H1 (cell line): ENCODE measurements around the gene CEND1. TPM values are rescaled to one million over a fixed set of nuclear protein-coding genes. Genes with fewer than 3 reads are reported as not detected.
A peak's percentile ranks its signal among the peaks of the same experiment; 100 is the strongest.

ENCODE experiments used
- CHD2 ChIP-seq: IDR thresholded peaks from 2 replicates; pipeline ENCODE4 v1.6.1; 2012; ENCODE audit warnings: low read length, improper control_type of control experiment
- CTCF ChIP-seq, 3 experiments: IDR thresholded peaks; 1 replicate in 2 of 3; 2 replicates in 1 of 3; pipeline versions ENCODE4 v1.5.1 to v1.6.1; 2011; ENCODE audit warnings: low read length in 3 of 3, mild to moderate bottlenecking in 3 of 3, inconsistent platforms in 2 of 3, low read depth in 1 of 3, moderate library complexity in 1 of 3; ENCODE audit not compliant: insufficient read depth in 1 of 3; ENCODE audit errors: control extremely low read depth in 1 of 3
- EGR1 ChIP-seq: IDR thresholded peaks from 2 replicates; pipeline ENCODE4 v1.6.1; 2011; ENCODE audit warnings: low read depth, low read length, borderline replicate concordance
- JUN ChIP-seq: IDR thresholded peaks from 2 replicates; pipeline ENCODE4 v1.6.1; 2011; ENCODE audit warnings: low read depth, mild to moderate bottlenecking, improper control_type of control experiment, low read length
- JUND ChIP-seq: IDR thresholded peaks from 2 replicates; pipeline ENCODE4 v1.6.1; 2011; ENCODE audit warnings: mild to moderate bottlenecking, improper control_type of control experiment, low read length
- KDM4A ChIP-seq: IDR thresholded peaks from one replicate; pipeline ENCODE4 v1.7.1; 2012; ENCODE audit warnings: low read depth, mild to moderate bottlenecking, moderate library complexity, low read length, inconsistent platforms; ENCODE audit not compliant: severe bottlenecking
- KDM5A ChIP-seq: fragments of 200-600 bp; IDR thresholded peaks from 2 replicates; pipeline ENCODE4 v1.7.1; 2012; ENCODE audit warnings: mild to moderate bottlenecking, low read length, inconsistent platforms, mixed read lengths
- NRF1 ChIP-seq: IDR thresholded peaks from 2 replicates; pipeline ENCODE4 v1.6.1; 2011; ENCODE audit warnings: mild to moderate bottlenecking, low read depth, low read length, improper control_type of control experiment
- POU5F1 ChIP-seq: IDR thresholded peaks from 2 replicates; pipeline ENCODE4 v1.6.1; 2011; ENCODE audit warnings: low read depth, mild to moderate bottlenecking, low read length, moderate library complexity
- RXRA ChIP-seq: IDR thresholded peaks from 2 replicates; pipeline ENCODE4 v1.6.1; 2011; ENCODE audit warnings: low read depth, mild to moderate bottlenecking, low read length, moderate library complexity; ENCODE audit not compliant: insufficient read depth
- SIN3A ChIP-seq, 2 experiments: IDR thresholded peaks in 1 of 2; conservative IDR thresholded peaks in 1 of 2; 2 replicates each; pipeline ENCODE4 v1.6.1; 2011 to 2012; ENCODE audit warnings: low read length in 2 of 2, improper control_type of control experiment in 1 of 2, low read depth in 1 of 2, mild to moderate bottlenecking in 1 of 2
- SP1 ChIP-seq: IDR thresholded peaks from 2 replicates; pipeline ENCODE4 v1.6.1; 2011; ENCODE audit warnings: low read depth, low read length
- SUZ12 ChIP-seq: fragments of 200-600 bp; sonication (generic); IDR thresholded peaks from 2 replicates; pipeline ENCODE4 v1.6.1; 2012; ENCODE audit warnings: mild to moderate bottlenecking, inconsistent platforms, low read length, moderate library complexity, mixed read lengths
- USF2 ChIP-seq: IDR thresholded peaks from 2 replicates; pipeline ENCODE4 v1.6.1; 2011; ENCODE audit warnings: low read length, improper control_type of control experiment
- YY1 ChIP-seq: IDR thresholded peaks from 2 replicates; pipeline ENCODE4 v1.6.1; 2011; ENCODE audit warnings: low read depth, mild to moderate bottlenecking, low read length
- polyA plus RNA-seq, 7 experiments: library from polyadenylated mRNA; depleted of rRNA in 3 of 7; stranded (reverse) in 5 of 7; unstranded in 2 of 7; fragments of >200 nt in 5 of 7; fragments of 200-250 nt in 2 of 7; gene quantifications; 1 replicate in 5 of 7; 2 replicates in 1 of 7; 4 replicates in 1 of 7; pipeline versions ENCODE4 v1.2.1 to v1.2.3, GENCODE V29; 2011 to 2013; ENCODE audit warnings: missing spikeins in 2 of 7, mixed read lengths in 2 of 7
- total RNA-seq: library from RNA; stranded (reverse); fragmentation: NEBNext Ultra II Directional; extraction: Animal tissue kit (Norgen Biotek cat#: 25700); gene quantifications from 2 replicates; pipeline ENCODE4 v1.2.1, GENCODE V29; 2021

CEND1 gene
- total and polyA plus RNA-seq, 2 of the 8 experiments (the other 6 are each of a cell fraction or from before 2014, with no cell fraction given) = 0.82 to 5.0 TPM

GRCh38 chr11:783581-784015 is 6.3 kb downstream of the CEND1 start (continued):
- TF ChIP-seq CTCF (IDR thresholded peaks at IDR 0.05; ENCODE audit: control extremely low read depth in 1 of 3, insufficient read depth in 1 of 3, low read depth in 1 of 3, low read length in 3 of 3) (peak in 2 of 3 experiments; percentile 85 to 97; a peak in 3 of 4 replicates), JUND (peak; percentile 41; the same call in 1 of the 2 replicates), SP1 (0 out of 2 replicates have a peak, but pooled peaks have one; percentile 42), YY1 (peak; percentile 60; the same call in 1 of the 2 replicates), SIN3A (conservative IDR thresholded peaks at IDR 0.05 in 1 of 2, IDR thresholded peaks at IDR 0.05 in 1 of 2; ENCODE audit: low read depth in 1 of 2, low read length in 2 of 2) (0 out of 4 replicates have a peak, but pooled peaks of 1 of the 2 experiments have one; percentile 63), JUN (no peak), EGR1 (no peak), SUZ12 (no peak), NRF1 (no peak), USF2 (no peak), KDM5A (no peak), POU5F1 (no peak), CHD2 (no peak), KDM4A (no peak), RXRA (no peak)
